ENCODE results near the gene MRPL12. TPM values are rescaled to one million over a fixed set of nuclear protein-coding genes. Genes with fewer than 3 reads are reported as not detected.

MRPL12 gene
- total and polyA plus RNA-seq, 2 experiments from 2014 or later: 4.3 to 78.5 TPM

- H2AFZ ChIP-seq: no peak overlapping the region
- H3K4me3 ChIP-seq: no peak overlapping the region
- peaks cover 16% of the 10 kb centered on the region for H3K4me1 ChIP-seq (ENCODE audit: insufficient read depth)
- no peaks in the 10 kb centered on the region for H3K36me3 ChIP-seq (ENCODE audit: low read depth)
- TF ChIP-seq EZH2 (IDR thresholded peaks at IDR 0.05; ENCODE audit: insufficient read depth, poor library complexity, severe bottlenecking) (no peak), EZH2phosphoT487 (IDR thresholded peaks at IDR 0.05; ENCODE audit: insufficient read depth, low read depth) (no peak)
- no peaks in the 10 kb centered on the region for H3K9me2 ChIP-seq (ENCODE audit: insufficient read depth)
- DNase-seq: no peak
- 95 to 97% methylated on average over 15 to 31 of the region's 32 CpGs for WGBS, 2 experiments (ENCODE audit: low coverage in 1 of 2, low lambda C conversion rate in 2 of 2, missing lambda C conversion rate in 2 of 2)
- no peaks in the 10 kb centered on the region for H3F3A ChIP-seq (ENCODE audit: insufficient read depth)
- no peaks in the 10 kb centered on the region for H4K20me1 ChIP-seq (ENCODE audit: insufficient read depth)
- H3K27ac ChIP-seq: no peak overlapping the region
- no peak overlapping the region for H3K4me2 ChIP-seq (ENCODE audit: unreplicated experiment)
- no peak overlapping the region for H3K9ac ChIP-seq
- H3K9me3 ChIP-seq (ENCODE audit: low read depth): no peaks in the 10 kb centered on the region
- H3K79me2 ChIP-seq (ENCODE audit: insufficient read depth): no peaks in the 10 kb centered on the region
- in situ Hi-C loops (cut with MboI): no loop called here
- no peaks in the 10 kb centered on the region for H3K27me3 ChIP-seq (replicated peaks; ENCODE audit: insufficient read depth)
These were observed 12.1 kb downstream of the MRPL12 start for GRCh38 chr17:81715107-81715871.

DNA sequence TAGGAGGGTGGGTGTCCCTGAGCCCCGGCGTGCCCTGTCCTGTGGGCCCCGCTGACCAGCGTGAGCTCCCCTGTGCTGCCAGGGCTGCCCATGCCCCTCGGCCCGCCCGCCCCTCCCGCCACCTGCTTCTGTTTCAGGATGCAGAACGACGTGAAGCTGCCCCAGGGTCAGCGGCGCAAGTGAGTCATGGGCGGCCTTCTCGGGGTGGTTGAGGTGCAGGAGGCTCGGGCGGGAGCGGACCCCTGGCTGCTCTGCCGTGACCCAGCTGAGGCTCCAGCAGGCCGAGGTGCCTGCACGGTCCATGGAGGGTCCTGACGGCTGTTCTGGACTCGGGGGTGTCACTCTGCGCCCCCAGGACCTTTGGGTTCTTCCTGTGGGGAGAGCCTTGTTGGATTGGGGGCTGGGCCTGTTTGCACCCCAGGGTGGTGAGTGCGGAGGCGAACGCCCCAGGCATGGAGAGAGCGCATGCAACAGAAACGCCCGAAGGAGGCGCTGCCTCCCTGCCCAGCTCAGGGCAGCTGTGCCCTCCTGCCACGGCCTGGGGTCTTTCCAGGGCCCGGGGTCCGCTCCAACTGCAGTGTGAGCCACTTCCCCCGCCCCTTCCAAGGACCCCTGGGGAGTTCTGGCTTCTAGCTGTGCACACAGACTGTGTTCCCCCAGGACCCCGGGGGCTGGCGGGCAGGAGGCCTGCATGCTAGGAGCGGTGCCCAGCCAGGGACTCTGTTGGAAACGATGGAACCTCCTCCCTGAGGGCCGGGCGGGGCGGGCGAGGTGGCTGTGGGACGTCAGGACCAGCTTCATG lies 12.9 kb downstream of the MRPL12 start:
- no peaks in the 10 kb centered on the region for H3K79me2 ChIP-seq (ENCODE audit: insufficient read depth)
- H3K9me2 ChIP-seq (ENCODE audit: insufficient read depth): no peaks in the 10 kb centered on the region
- DNase-seq: no peak
- H2AFZ ChIP-seq: no peak overlapping the region
- 85 to 87% methylated on average over 36 to 41 of the region's 43 CpGs for WGBS, 2 experiments (ENCODE audit: low coverage in 1 of 2, low lambda C conversion rate in 2 of 2, missing lambda C conversion rate in 2 of 2)
- H3K4me1 ChIP-seq (ENCODE audit: insufficient read depth): peaks cover 10% of the 10 kb centered on the region
- no peak overlapping the region for H3K9ac ChIP-seq
- H4K20me1 ChIP-seq (ENCODE audit: insufficient read depth): no peaks in the 10 kb centered on the region
- H3F3A ChIP-seq (ENCODE audit: insufficient read depth): no peaks in the 10 kb centered on the region
- H3K9me3 ChIP-seq (ENCODE audit: low read depth): no peaks in the 10 kb centered on the region
- H3K4me2 ChIP-seq (ENCODE audit: unreplicated experiment): no peak overlapping the region
- H3K27me3 ChIP-seq (replicated peaks; ENCODE audit: insufficient read depth): no peaks in the 10 kb centered on the region
- no peak overlapping the region for H3K27ac ChIP-seq
- H3K36me3 ChIP-seq (ENCODE audit: low read depth): no peaks in the 10 kb centered on the region
- no peak overlapping the region for H3K4me3 ChIP-seq
- TF ChIP-seq EZH2 (IDR thresholded peaks at IDR 0.05; ENCODE audit: insufficient read depth, poor library complexity, severe bottlenecking) (no peak), EZH2phosphoT487 (IDR thresholded peaks at IDR 0.05; ENCODE audit: insufficient read depth, low read depth) (no peak)
- in situ Hi-C loops (cut with MboI): no loop called here

GRCh38 chr17:81716674-81716996 lies 13.5 kb downstream of the MRPL12 start:
- no peak for DNase-seq
- no peaks in the 10 kb centered on the region for H3K36me3 ChIP-seq (ENCODE audit: low read depth)
- no peaks in the 10 kb centered on the region for H3K79me2 ChIP-seq (ENCODE audit: insufficient read depth)
- no peak overlapping the region for H2AFZ ChIP-seq
- H3K9me3 ChIP-seq (ENCODE audit: low read depth): no peaks in the 10 kb centered on the region
- H3K27me3 ChIP-seq (replicated peaks; ENCODE audit: insufficient read depth): no peaks in the 10 kb centered on the region
- H4K20me1 ChIP-seq (ENCODE audit: insufficient read depth): no peaks in the 10 kb centered on the region
- no peaks in the 10 kb centered on the region for H3K9me2 ChIP-seq (ENCODE audit: insufficient read depth)
- WGBS, 2 experiments (ENCODE audit: low coverage in 1 of 2, low lambda C conversion rate in 2 of 2, missing lambda C conversion rate in 2 of 2): 94 to 95% methylated on average over 11 to 12 of the region's 12 CpGs
- H3K4me1 ChIP-seq (ENCODE audit: insufficient read depth): peaks cover 5% of the 10 kb centered on the region; the same call in 1 of the 2 replicates
- no peaks in the 10 kb centered on the region for H3F3A ChIP-seq (ENCODE audit: insufficient read depth)
- H3K4me3 ChIP-seq: no peak overlapping the region
- in situ Hi-C loops (cut with MboI): no loop called here
- no peak overlapping the region for H3K9ac ChIP-seq
- H3K27ac ChIP-seq: no peak overlapping the region
- TF ChIP-seq EZH2 (IDR thresholded peaks at IDR 0.05; ENCODE audit: insufficient read depth, poor library complexity, severe bottlenecking): no peak
- H3K4me2 ChIP-seq (ENCODE audit: unreplicated experiment): no peak overlapping the region

GRCh38 chr17:81717049-81717765 lies 14.0 kb downstream of the MRPL12 start:
- Histone ChIP-seq H3K9ac (no peak overlapping the region), H3K9me3 (ENCODE audit: low read depth) (no peaks in the 10 kb centered on the region), H4K20me1 (ENCODE audit: insufficient read depth) (no peaks in the 10 kb centered on the region), H2AFZ (no peak overlapping the region), H3K4me1 (ENCODE audit: insufficient read depth) (peaks cover 5% of the 10 kb centered on the region; the same call in 1 of the 2 replicates), H3K27me3 (replicated peaks; ENCODE audit: insufficient read depth) (no peaks in the 10 kb centered on the region), H3K4me3 (no peak overlapping the region), H3K9me2 (ENCODE audit: insufficient read depth) (no peaks in the 10 kb centered on the region), H3K27ac (no peak overlapping the region), H3K4me2 (ENCODE audit: unreplicated experiment) (no peak overlapping the region), H3F3A (ENCODE audit: insufficient read depth) (no peaks in the 10 kb centered on the region), H3K36me3 (ENCODE audit: low read depth) (no peaks in the 10 kb centered on the region), H3K79me2 (ENCODE audit: insufficient read depth) (no peaks in the 10 kb centered on the region)
- in situ Hi-C loops (cut with MboI): no loop called here
- TF ChIP-seq EZH2 (IDR thresholded peaks at IDR 0.05; ENCODE audit: insufficient read depth, poor library complexity, severe bottlenecking): no peak
- TF ChIP-seq EZH2phosphoT487 (IDR thresholded peaks at IDR 0.05; ENCODE audit: insufficient read depth, low read depth): no peak
- 93 to 97% methylated on average over 22 of the region's 25 CpGs for WGBS, 2 experiments (ENCODE audit: low coverage in 1 of 2, low lambda C conversion rate in 2 of 2, missing lambda C conversion rate in 2 of 2)
- no peak for DNase-seq

Measured in GM23248 (cell line).